GM12891 (cell line): ENCODE results near the gene ARRDC2.

Source experiments
- PAX5 ChIP-seq: IDR thresholded peaks from 2 replicates; pipeline ENCODE4 v1.6.1; 2011; ENCODE audit warnings: low read length, moderate library complexity, mild to moderate bottlenecking; ENCODE audit not compliant: insufficient read depth, severe bottlenecking
- POLR2A ChIP-seq: IDR thresholded peaks from 2 replicates; pipeline ENCODE4 v1.6.1; 2011; ENCODE audit warnings: low read depth, low read length, control low read depth
- POLR2AphosphoS5 ChIP-seq: IDR thresholded peaks from 2 replicates; pipeline ENCODE4 v1.6.1; 2011; ENCODE audit warnings: low read depth, low read length, control low read depth
- TAF1 ChIP-seq: IDR thresholded peaks from 2 replicates; pipeline ENCODE4 v1.6.1; 2011; ENCODE audit warnings: low read depth, low read length, control low read depth

GRCh38 chr19:17977488-17977887, 30.5 kb upstream of the ARRDC2 start:
- TF ChIP-seq POLR2A: no peak
- TF ChIP-seq TAF1: no peak
- no peak for TF ChIP-seq POLR2AphosphoS5
- no peak for TF ChIP-seq PAX5
